Fibroblast of upper back skin (primary cell): Measurements from ENCODE around the gene SLFNL1.

Source experiments
- DNase-seq: peaks from one replicate; pipeline ENCODE4 v3.0.0-alpha.2; 2013

Gene SLFNL1

GRCh38 chr1:40985875-40986274 lies 35.6 kb downstream of the SLFNL1 start:
- DNase-seq, result no peak

- DNase-seq, result no peak
Measured at GRCh38 chr1:40985161-40985560, 36.4 kb downstream of the SLFNL1 start.

GRCh38 chr1:40984531-40984930 lies 37.0 kb downstream of the SLFNL1 start:
- DNase-seq, result no peak

GRCh38 chr1:40984066-40984465 lies 37.5 kb downstream of the SLFNL1 start:
- DNase-seq, result peak; percentile 46

GRCh38 chr1:40983286-40983685 lies 38.2 kb downstream of the SLFNL1 start:
- no peak for DNase-seq

- DNase-seq, result no peak
Measured at GRCh38 chr1:40982721-40983120, 38.8 kb downstream of the SLFNL1 start.

- no peak for DNase-seq
Measured at GRCh38 chr1:40981691-40982448, 39.7 kb downstream of the SLFNL1 start.

- DNase-seq, result no peak
Measured at GRCh38 chr1:40980453-40981121, 40.9 kb downstream of the SLFNL1 start.

- no peak for DNase-seq
Measured at GRCh38 chr1:40980068-40980452, 41.5 kb downstream of the SLFNL1 start.

GRCh38 chr1:40979241-40980067 lies 42.1 kb downstream of the SLFNL1 start, which contains the start of gene CTPS1:
TSS of gene CTPS1 (plus strand) at chr1:40979696. CDS start at chr1:40983291, 3,595 bp downstream.
- DNase-seq, result peak; percentile 93

- no peak for DNase-seq
Measured at GRCh38 chr1:40978886-40979240, 42.7 kb downstream of the SLFNL1 start.

GRCh38 chr1:40977716-40978115 lies 43.8 kb downstream of the SLFNL1 start:
- DNase-seq, result peak; percentile 61

- DNase-seq, result peak; percentile 84
Measured at GRCh38 chr1:40976952-40977690, 44.4 kb downstream of the SLFNL1 start.

GRCh38 chr1:40974945-40975344 lies 46.6 kb downstream of the SLFNL1 start:
- DNase-seq, result no peak

- DNase-seq, result no peak
Measured at GRCh38 chr1:40973912-40974311, 47.6 kb downstream of the SLFNL1 start.

GRCh38 chr1:40971966-40972365 lies 49.6 kb downstream of the SLFNL1 start:
- no peak for DNase-seq

GRCh38 chr1:40969445-40969844 lies 52.1 kb downstream of the SLFNL1 start:
- DNase-seq, result no peak

- no peak for DNase-seq
Measured at GRCh38 chr1:40966417-40966816, 55.1 kb downstream of the SLFNL1 start.
